K562 (cell line): ENCODE results near the gene APP. TPM values are rescaled to one million over a fixed set of nuclear protein-coding genes. Genes with fewer than 3 reads are reported as not detected.

Experiments
- polyA plus RNA-seq, 8 experiments: library from polyadenylated mRNA; depleted of rRNA in 4 of 8; stranded (reverse) in 5 of 8; unstranded in 3 of 8; fragments of >200 nt; fragmentation: Nextera tagmentation in 2 of 8; fragmentation: Illumina TruSeq in 1 of 8; extraction: Ambion mirVana in 2 of 8; extraction: Trizol in 1 of 8; gene quantifications; 2 replicates each; pipeline versions ENCODE4 v1.2.1 to v1.2.3, GENCODE V29; 2011 to 2014; ENCODE audit warnings: inconsistent platforms in 1 of 8, missing spikeins in 1 of 8
- total RNA-seq, 7 experiments: library from RNA; depleted of rRNA in 6 of 7; stranded (reverse); fragments of >200 nt in 6 of 7; fragmentation: Illumina TruSeq in 2 of 7; extraction: Trizol in 2 of 7; gene quantifications; 2 replicates each; pipeline versions ENCODE4 v1.2.1 to v1.2.3, GENCODE V29; 2011 to 2021; ENCODE audit warnings: low replicate concordance in 1 of 7
- TF ChIP-seq, protein P1 (sequence below), 2 experiments: fragments of 450-650 bp; formaldehyde crosslinking in 1 of 2; IDR thresholded peaks; 2 replicates each; pipeline versions ENCODE4 v1.4.0 to v1.6.1; 2014 to 2020; ENCODE audit warnings: mild to moderate bottlenecking in 2 of 2, borderline replicate concordance in 1 of 2, low read depth in 1 of 2

The APP gene
- total and polyA plus RNA-seq, 9 of the 15 experiments (the other 6 are each of a cell fraction or from before 2014, with no cell fraction given) = 0.01 to 1.5 (median 0.16) TPM; not detected in 5

DNA sequence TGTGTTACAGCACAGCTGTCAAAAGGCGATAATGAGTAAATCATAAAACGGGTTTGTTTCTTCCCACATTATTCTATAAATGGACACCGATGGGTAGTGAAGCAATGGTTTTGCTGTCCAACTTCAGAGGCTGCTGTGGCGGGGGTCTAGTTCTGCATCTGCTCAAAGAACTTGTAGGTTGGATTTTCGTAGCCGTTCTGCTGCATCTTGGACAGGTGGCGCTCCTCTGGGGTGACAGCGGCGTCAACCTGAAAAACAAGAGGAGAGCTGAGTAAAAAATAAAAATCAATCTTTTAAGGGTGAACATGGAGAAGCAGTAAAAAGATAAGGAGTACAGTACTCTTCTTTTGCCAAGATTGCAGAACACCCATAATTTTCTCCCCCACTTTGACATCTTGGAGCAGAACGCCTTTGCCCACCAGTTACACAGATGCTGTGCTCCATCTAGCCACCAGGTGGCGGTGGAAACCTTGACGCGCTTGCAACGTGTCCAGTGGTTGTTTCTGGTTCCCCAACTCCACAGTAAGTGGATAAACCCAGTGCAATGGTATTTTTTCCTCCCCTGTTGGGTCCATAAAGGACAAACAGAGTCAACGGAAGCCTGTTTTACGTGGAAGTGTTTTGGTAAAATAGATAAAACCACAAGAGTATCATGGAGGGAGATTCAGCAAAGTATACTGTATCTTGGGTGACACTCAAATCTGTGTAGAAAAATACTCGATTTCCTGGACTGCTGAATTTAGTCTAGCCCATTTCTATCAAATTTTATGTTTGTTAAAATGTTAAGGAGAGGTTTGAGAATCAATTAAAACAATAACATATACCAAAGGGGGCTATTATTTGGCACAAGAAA is 288.8 kb downstream of the APP start (continued):
- TF ChIP-seq, protein P1, sequence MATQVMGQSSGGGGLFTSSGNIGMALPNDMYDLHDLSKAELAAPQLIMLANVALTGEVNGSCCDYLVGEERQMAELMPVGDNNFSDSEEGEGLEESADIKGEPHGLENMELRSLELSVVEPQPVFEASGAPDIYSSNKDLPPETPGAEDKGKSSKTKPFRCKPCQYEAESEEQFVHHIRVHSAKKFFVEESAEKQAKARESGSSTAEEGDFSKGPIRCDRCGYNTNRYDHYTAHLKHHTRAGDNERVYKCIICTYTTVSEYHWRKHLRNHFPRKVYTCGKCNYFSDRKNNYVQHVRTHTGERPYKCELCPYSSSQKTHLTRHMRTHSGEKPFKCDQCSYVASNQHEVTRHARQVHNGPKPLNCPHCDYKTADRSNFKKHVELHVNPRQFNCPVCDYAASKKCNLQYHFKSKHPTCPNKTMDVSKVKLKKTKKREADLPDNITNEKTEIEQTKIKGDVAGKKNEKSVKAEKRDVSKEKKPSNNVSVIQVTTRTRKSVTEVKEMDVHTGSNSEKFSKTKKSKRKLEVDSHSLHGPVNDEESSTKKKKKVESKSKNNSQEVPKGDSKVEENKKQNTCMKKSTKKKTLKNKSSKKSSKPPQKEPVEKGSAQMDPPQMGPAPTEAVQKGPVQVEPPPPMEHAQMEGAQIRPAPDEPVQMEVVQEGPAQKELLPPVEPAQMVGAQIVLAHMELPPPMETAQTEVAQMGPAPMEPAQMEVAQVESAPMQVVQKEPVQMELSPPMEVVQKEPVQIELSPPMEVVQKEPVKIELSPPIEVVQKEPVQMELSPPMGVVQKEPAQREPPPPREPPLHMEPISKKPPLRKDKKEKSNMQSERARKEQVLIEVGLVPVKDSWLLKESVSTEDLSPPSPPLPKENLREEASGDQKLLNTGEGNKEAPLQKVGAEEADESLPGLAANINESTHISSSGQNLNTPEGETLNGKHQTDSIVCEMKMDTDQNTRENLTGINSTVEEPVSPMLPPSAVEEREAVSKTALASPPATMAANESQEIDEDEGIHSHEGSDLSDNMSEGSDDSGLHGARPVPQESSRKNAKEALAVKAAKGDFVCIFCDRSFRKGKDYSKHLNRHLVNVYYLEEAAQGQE (IDR thresholded peaks at IDR 0.05; ENCODE audit: borderline replicate concordance) = peak; percentile 74; the same call in 1 of the 2 replicates
- TF ChIP-seq, protein P1 (CRISPR knock-in tag; IDR thresholded peaks at IDR 0.05; ENCODE audit: low read depth) = no peak
